Measurements from ENCODE around the gene SMAD4. TPM values are rescaled to one million over a fixed set of nuclear protein-coding genes. Genes with fewer than 3 reads are reported as not detected.

The SMAD4 gene
- polyA plus RNA-seq, 1 donor (not counting 4 experiments of a cell fraction or from before 2014, with no cell fraction given): 68.2 TPM

DNA sequence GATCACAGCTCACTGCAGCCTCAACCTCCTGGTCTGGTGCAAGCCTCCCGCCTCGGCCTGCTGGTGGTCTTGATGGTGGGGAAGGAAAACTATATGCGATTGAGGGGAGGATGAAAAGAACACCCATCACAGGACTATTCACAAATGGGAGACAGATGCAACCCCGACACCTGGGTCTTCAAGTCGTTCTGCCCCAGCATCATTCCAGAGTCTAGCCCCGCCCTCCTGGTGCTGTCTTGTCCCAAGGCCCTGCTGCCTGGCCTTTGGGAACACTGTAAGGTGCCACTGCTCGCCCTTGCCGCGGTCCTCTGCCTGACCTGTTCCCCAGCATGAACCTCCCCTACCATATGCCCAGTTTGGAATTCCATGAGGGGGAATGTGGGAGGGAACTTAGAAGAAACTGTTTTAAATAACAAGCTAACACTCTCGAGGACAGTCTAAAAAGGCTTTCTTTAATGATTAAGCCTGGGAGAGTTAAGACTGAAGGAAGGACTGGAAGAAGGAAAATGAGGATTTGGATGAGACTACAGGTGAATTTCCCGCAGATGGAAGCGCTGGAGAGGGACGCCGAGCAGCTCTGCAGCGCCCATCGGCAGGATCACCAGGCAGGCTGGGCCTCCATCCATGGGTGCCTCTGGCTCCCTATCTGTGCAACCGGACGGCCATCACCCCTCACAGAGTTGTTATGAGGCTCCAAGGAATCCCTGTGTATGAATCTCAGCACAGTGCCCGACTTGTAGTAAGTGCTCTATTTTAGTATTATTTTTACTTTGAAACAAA lies 92.4 kb downstream of the SMAD4 start:
- Histone ChIP-seq H3K27me3 (ENCODE audit: control insufficient read depth, extremely low read depth, insufficient read depth, low read length) (no peaks in the 10 kb centered on the region), H3K4me2 (ENCODE audit: control insufficient read depth, extremely low read depth, insufficient read depth, low read depth, low read length) (no peak overlapping the region), H3K27ac (ENCODE audit: control insufficient read depth, insufficient read depth, low read length) (no peak overlapping the region), H3K36me3 (ENCODE audit: control insufficient read depth in 2 of 2, extremely low read depth in 1 of 2, insufficient read depth in 2 of 2, low read length in 2 of 2) (no peaks in the 10 kb centered on the region), H4K20me1 (ENCODE audit: control insufficient read depth, extremely low read depth, insufficient read depth, low read length) (no peaks in the 10 kb centered on the region), H3K79me2 (ENCODE audit: control insufficient read depth, insufficient read depth, low read length) (no peaks in the 10 kb centered on the region), H2AFZ (ENCODE audit: control insufficient read depth, low read length) (no peak overlapping the region), H3K4me1 (ENCODE audit: control insufficient read depth, extremely low read depth, insufficient read depth, low read length) (no peaks in the 10 kb centered on the region), H3K9me1 (ENCODE audit: control insufficient read depth, extremely low read depth, insufficient read depth, low read length) (no peaks in the 10 kb centered on the region), H3K9ac (ENCODE audit: control insufficient read depth, extremely low read depth, insufficient read depth, low read length) (no peak overlapping the region), H3K4me3 (ENCODE audit: control insufficient read depth in 2 of 3, extremely low read depth in 1 of 3, insufficient read depth in 2 of 3, low read depth in 1 of 3, low read length in 3 of 3) (no peak overlapping the region), H3K9me3 (ENCODE audit: control insufficient read depth, low read depth, low read length) (no peaks in the 10 kb centered on the region)
- DNase-seq (ENCODE audit: low read depth, low spot score) (no peak), FAIRE-seq (no peak)
- dilution Hi-C loops (cut with MboI; ENCODE audit: extremely low pct_ligation_motif_present, low sequenced_read_pairs): no loop called here
- TF ChIP-seq, protein P1, sequence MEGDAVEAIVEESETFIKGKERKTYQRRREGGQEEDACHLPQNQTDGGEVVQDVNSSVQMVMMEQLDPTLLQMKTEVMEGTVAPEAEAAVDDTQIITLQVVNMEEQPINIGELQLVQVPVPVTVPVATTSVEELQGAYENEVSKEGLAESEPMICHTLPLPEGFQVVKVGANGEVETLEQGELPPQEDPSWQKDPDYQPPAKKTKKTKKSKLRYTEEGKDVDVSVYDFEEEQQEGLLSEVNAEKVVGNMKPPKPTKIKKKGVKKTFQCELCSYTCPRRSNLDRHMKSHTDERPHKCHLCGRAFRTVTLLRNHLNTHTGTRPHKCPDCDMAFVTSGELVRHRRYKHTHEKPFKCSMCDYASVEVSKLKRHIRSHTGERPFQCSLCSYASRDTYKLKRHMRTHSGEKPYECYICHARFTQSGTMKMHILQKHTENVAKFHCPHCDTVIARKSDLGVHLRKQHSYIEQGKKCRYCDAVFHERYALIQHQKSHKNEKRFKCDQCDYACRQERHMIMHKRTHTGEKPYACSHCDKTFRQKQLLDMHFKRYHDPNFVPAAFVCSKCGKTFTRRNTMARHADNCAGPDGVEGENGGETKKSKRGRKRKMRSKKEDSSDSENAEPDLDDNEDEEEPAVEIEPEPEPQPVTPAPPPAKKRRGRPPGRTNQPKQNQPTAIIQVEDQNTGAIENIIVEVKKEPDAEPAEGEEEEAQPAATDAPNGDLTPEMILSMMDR (optimal IDR thresholded peaks at IDR 0.05 in 1 of 3, IDR thresholded peaks at IDR 0.05 in 1 of 3, conservative IDR thresholded peaks at IDR 0.05 in 1 of 3; ENCODE audit: extremely low read depth in 1 of 3, insufficient read depth in 2 of 3, low read length in 3 of 3): no peak
- TF ChIP-seq EZH2 (IDR thresholded peaks at IDR 0.05; ENCODE audit: low read length): no peak

DNA sequence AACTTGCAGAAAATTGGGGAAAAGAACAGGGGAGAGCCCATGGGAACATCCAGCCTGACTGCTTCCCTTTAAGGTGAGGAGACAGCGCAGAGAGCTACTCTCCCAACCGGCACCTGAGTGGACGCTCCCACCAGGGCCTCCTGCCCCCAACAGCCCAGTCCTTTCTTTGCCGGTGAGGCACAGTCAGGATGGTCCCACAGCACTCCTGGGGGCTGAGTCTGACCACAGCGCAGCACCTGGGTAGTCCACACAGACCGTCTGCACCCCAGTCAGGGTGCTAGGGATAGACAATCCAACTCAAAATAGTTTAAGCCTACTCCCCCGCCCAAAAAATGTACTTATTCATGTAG lies 93.0 kb downstream of the SMAD4 start:
- H3K4me1 ChIP-seq (ENCODE audit: control insufficient read depth, extremely low read depth, insufficient read depth, low read length): no peaks in the 10 kb centered on the region
- H3K9me1 ChIP-seq (ENCODE audit: control insufficient read depth, extremely low read depth, insufficient read depth, low read length): no peaks in the 10 kb centered on the region
- H2AFZ ChIP-seq (ENCODE audit: control insufficient read depth, low read length): no peak overlapping the region
- no peaks in the 10 kb centered on the region for H4K20me1 ChIP-seq (ENCODE audit: control insufficient read depth, extremely low read depth, insufficient read depth, low read length)
- H3K36me3 ChIP-seq (ENCODE audit: control insufficient read depth in 2 of 2, extremely low read depth in 1 of 2, insufficient read depth in 2 of 2, low read length in 2 of 2): no peaks in the 10 kb centered on the region
- FAIRE-seq (no peak), DNase-seq (ENCODE audit: low read depth, low spot score) (no peak)
- no peak overlapping the region for H3K27ac ChIP-seq (ENCODE audit: control insufficient read depth, insufficient read depth, low read length)
- no peak overlapping the region for H3K4me3 ChIP-seq (ENCODE audit: control insufficient read depth in 2 of 3, extremely low read depth in 1 of 3, insufficient read depth in 2 of 3, low read depth in 1 of 3, low read length in 3 of 3)
- H3K9me3 ChIP-seq (ENCODE audit: control insufficient read depth, low read depth, low read length): no peaks in the 10 kb centered on the region
- no peak overlapping the region for H3K4me2 ChIP-seq (ENCODE audit: control insufficient read depth, extremely low read depth, insufficient read depth, low read depth, low read length)
- H3K79me2 ChIP-seq (ENCODE audit: control insufficient read depth, insufficient read depth, low read length): no peaks in the 10 kb centered on the region
- no peak overlapping the region for H3K9ac ChIP-seq (ENCODE audit: control insufficient read depth, extremely low read depth, insufficient read depth, low read length)
- dilution Hi-C loops (cut with MboI; ENCODE audit: extremely low pct_ligation_motif_present, low sequenced_read_pairs): no loop called here
- no peaks in the 10 kb centered on the region for H3K27me3 ChIP-seq (ENCODE audit: control insufficient read depth, extremely low read depth, insufficient read depth, low read length)
- TF ChIP-seq, protein P1 (optimal IDR thresholded peaks at IDR 0.05 in 1 of 3, IDR thresholded peaks at IDR 0.05 in 1 of 3, conservative IDR thresholded peaks at IDR 0.05 in 1 of 3; ENCODE audit: extremely low read depth in 1 of 3, insufficient read depth in 2 of 3, low read length in 3 of 3): no peak
- no peak for TF ChIP-seq EZH2 (IDR thresholded peaks at IDR 0.05; ENCODE audit: low read length)
